NCI-H82 treated with DMSO at 0.1 percent for 48 hours (cell line): ENCODE data around the gene PTCD1.
A peak's percentile ranks its signal among the peaks of the same experiment; 100 is the strongest.

Experiments used
- DNase-seq: peaks from one replicate; lab custom pipeline; 2025; ENCODE audit not compliant: unreplicated experiment; lab: John Stamatoyannopoulos, UW

The PTCD1 gene, protein sequence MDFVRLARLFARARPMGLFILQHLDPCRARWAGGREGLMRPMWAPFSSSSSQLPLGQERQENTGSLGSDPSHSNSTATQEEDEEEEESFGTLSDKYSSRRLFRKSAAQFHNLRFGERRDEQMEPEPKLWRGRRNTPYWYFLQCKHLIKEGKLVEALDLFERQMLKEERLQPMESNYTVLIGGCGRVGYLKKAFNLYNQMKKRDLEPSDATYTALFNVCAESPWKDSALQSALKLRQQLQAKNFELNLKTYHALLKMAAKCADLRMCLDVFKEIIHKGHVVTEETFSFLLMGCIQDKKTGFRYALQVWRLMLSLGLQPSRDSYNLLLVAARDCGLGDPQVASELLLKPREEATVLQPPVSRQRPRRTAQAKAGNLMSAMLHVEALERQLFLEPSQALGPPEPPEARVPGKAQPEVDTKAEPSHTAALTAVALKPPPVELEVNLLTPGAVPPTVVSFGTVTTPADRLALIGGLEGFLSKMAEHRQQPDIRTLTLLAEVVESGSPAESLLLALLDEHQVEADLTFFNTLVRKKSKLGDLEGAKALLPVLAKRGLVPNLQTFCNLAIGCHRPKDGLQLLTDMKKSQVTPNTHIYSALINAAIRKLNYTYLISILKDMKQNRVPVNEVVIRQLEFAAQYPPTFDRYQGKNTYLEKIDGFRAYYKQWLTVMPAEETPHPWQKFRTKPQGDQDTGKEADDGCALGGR

DNA sequence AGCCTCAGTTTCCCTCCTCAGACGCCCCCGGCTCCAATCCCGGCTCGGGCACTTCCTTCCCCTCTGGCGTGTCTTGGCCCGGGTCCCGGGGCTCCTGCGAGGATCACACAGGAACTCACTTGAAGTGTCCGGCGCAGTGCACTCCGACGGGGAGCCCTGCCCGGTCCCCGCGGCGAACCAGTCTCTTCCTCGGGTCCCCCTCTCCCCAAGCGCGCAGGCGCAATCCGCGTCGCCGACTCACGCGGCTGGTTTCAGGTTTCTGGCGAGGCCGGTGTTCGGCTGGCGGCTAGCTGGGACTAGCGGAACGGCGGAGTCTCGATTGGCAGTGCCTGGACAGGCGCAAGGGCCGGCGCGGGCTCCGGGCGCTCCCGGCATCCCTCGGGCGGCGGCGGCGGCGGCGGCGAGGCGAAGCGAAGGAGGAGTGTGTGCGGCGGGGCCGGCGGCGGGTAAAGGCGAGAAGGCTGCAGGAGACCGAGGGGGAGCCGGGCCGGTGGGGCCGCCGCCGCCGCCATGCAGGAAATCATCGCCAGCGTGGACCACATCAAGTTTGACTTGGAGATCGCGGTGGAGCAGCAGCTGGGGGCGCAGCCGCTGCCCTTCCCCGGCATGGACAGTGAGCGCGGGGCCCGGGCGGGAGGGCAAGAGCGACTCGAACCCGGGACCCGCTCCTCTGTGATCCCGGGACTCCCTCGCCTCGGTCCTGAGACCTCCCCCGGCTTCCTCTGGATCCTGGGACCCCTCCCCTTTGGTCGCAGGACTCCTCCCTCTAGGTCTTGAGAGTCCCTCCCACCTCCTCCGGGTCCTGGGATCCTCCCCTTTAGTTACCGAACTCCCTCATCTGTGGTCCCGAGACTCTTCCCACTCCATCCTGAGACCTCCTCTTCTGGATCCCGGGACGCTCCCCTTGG lies at the start of gene PTCD1, which contains the start of gene CPSF4:
PTCD1 (minus strand) TSS at position 226 of the 908 bp plus-strand sequence. CDS start 3,556 bp downstream, outside the sequence.
CPSF4 (plus strand) TSS at position 371 of the 908 bp plus-strand sequence; CDS start at position 511, 140 bp downstream.
- DNase-seq = peak; percentile 82

DNA sequence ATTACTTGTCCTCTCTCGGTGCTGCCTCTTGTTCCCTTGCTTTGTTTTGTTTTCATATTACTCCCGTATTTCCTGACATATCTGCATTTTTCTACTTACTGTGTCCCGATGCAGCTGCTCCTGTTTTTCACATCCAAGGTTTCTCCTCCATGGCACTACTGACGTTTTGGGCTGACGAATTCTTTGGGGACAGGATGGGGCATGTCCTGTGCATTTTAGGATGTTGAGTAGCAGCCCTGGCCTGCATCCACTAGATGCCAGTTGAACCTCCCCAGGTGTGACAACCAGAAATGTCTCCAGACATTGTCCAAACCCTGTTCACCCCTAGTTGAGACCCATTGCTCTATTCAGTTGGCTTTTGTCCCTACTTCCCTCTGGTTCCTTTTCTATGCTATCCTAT lies 46.5 kb upstream of the PTCD1 start:
- DNase-seq = no peak

DNA sequence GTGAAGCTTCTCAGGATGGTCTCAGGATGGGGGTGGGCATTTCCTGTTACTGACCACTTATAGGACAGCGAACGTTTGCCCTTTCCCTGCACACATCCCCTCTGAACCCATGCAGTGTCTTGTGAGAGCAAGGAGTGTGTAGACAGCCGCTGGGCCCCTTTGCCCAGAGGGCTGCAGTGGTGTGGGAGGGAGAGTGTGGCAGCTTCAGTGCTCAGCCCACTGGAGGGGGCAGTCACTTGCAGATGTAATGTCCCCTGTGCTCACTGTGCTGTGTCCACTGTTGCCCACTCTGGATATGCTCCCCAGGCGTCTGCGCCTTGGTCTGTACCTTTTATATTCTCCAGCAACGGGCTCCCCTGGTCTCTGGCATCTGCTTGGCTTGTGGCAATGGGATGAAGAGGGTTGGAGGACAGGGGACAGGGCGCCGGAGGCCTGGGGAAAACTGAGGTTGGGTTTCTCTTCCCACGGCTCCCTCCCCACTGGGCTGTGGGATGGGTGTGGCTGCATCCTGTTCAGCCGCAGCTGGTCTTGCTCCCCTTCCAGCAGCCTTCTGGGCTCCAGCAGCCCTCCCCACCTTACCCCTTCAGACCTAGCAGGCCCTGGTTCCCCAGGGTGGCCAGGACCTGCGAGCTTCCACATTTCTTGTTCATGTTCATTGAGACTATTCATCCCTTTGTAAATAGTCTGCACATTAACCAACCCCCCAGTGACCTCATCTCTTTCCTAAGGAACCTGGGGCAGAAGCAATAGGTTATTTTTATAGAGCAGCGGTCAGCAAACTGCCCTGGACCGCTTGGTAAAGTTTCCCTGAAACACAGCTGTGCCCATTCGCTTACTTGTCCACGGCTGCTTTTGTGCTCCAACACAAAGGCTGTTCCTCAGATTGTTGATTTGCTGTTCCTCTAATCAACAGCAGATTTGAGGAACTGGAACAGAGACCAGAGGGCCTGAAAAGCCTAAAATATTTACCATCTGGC lies 40.2 kb upstream of the PTCD1 start:
- no peak for DNase-seq

DNA sequence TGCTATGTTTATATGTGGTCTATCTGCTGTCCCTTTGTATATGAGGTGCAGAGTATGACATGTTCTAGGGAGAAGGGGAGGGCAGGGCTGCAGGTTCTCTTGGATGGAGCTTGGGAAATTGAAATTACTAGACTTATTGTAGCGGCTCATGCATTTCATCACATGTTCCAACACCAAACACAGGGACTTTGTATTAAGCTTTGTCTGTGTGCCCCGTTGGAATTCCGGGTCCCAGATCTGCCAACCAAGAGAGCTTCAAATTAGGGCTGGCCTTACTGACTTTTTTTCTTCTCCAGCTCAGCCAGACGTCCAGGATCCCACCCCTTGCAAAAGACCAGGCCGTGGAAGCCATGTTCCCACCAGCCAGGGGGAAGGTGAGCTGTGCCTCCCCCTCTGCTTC lies 37.5 kb upstream of the PTCD1 start:
- no peak for DNase-seq

DNA sequence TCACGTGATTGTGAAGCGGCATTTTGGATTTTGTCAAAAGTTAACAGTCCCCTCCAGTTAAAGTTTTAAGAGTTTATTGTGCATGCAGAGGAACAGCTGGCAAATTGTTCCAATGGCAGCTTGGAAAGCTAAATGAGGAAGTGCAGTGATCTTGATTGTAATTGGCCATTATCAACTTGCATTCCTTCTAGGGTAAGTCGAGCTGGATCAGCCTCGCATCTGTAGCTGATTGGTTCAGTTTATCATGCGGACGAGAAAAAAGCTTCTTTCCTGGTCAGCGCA lies 34.7 kb upstream of the PTCD1 start:
- DNase-seq = no peak

DNA sequence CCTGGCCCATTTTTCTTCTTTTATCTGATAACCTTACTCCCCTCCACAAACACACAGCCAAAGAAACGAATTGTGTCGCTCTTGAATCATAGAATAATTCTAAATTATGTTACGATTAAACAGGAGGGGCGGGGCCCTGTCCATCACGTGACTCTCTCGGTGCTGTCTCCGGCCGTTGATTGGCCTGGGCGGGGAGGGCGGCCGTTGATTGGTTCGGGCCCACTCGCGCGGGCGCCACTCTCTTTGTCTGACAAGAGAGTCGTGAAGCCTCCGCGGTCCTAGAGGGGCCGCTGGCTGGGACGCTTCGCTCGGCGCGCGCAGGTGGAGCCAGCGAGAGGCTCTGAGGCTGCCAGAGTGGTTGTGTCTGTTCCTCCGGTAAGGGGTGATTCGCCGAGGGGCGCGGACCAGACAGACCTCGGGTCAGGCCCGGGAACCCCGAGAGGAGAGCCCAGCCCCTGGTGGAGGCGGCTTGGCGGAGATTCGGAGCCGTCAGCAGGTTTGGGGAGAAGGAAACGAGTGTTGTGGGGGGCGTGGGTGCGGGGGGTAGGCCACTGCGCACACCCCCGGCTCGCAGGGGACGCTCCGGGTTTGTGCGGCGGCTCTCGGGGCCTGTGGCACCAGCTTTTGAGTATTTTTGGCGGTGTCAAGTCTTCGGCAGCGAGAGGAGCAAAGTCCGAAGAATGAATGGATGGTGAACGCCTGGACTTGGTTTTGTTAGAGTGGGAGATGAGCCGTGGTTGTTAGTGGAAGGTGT lies 34.1 kb upstream of the PTCD1 start, which contains the start of gene ZNF789:
ZNF789 (plus strand) TSS at position 330 of the 754 bp plus-strand sequence. CDS start 3,567 bp downstream, outside the sequence.
- peak; percentile 80 for DNase-seq

DNA sequence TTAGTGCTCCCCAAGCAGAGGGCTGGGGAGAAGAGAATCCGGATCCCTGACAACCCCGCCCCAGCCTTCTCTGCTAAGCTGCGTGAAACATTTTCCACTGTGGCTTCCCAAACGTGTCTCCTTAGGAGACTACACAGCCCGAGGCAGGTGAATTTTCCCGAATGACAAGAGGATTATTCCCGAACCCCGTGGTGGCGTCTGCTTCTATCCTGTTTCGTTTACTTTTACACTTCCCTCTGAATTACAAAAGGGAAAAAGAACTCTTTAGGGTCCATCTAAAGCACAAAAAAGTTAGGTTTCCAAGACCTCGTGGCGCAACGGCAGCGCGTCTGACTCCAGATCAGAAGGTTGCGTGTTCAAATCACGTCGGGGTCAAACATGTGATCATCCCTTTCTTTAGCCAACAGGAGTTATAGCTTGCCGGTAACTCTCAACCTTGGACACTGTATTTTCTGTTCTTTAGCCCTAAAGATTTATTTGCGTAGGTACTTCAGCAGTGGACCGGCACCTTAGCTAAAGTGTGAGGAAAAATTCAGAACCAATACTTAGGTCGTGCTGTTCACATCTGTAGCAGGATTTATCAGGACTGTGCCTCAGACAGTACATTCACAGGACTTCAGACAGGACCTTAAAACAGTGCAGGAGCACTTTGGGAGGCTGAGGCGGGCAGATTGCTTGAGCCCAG lies 30.9 kb upstream of the PTCD1 start:
- no peak for DNase-seq

DNA sequence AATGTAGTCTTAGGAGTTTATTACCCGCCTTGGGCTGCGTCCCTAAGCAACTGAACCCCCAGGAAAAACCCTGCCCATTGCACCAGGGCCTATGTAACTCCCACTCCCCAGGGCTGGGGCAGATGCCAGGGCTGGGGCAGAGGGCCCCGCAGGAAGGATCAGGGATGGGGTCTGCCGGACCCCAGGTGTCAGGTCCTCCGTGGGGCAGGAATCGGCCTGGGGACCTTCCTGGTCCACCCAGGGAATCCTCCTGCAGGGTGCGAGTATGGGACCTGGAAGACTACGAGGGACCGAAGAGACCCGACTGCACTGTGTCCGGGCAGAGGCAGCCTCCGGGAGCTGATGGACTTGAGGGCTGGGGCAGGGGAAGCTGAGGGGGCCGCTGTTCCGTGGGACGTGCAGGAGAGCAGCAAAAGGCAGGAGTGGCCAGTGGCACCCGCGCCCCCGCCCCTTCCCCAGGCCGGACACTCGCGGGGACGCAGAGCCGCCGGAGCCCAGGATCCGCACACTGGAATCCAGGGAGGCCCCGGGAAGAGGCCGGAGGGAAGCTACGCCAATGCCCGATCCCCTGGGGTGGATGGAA lies 29.8 kb upstream of the PTCD1 start:
- DNase-seq = no peak

DNA sequence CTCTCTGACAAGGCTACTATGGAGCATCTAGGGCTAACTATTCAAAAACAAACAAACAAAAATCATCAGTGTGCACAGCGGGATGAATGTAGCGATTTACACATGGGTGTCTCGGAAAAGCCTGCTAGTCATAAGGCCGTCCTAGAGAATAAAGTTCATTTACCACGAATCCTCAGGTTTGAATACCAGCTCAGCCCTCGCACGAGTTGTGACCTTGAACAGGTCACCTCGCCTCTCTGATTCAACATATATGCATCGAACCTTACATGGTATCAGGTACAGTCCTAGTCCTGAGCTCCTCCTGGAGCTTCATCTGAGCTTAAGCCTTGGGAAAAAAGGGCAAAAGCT lies 26.8 kb upstream of the PTCD1 start:
- DNase-seq = no peak

DNA sequence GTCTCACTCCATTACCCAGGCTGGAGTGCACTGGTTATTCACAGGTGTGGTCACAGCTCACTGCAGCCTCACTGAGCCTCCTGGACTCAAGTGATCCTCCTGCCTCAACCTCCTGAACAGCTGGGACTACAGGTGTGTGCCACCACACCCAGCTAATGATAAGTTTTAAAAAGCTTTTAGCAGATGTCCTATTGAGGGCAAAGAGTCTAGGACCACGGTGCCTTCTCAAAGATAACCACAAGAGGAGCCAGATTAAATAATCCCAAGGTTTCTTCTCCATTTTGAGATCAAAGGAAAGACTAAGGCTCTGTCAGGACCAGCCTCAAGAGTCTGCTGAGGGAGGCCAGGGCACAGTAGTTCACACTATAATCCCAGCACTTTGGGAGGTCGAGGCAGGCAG lies 22.6 kb upstream of the PTCD1 start:
- no peak for DNase-seq

DNA sequence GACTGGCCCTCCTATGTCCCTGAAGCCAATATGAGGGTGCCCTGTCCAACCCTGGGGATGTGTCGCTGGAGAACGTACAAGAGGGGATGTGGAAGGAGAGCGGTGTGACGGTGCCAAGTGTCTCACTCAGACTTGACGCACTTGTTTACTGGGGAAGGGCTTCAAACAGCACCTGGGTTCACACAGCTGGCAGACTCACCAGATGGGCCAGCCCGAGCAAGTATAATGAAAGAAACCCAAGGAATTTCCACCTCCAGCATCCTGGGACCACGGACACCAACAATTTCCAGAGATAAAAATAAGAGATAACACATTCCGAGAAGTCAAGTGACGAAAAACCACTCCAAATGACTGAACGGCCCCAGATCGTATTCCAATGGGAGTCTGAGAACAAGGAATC lies 22.1 kb upstream of the PTCD1 start:
- DNase-seq = no peak

DNA sequence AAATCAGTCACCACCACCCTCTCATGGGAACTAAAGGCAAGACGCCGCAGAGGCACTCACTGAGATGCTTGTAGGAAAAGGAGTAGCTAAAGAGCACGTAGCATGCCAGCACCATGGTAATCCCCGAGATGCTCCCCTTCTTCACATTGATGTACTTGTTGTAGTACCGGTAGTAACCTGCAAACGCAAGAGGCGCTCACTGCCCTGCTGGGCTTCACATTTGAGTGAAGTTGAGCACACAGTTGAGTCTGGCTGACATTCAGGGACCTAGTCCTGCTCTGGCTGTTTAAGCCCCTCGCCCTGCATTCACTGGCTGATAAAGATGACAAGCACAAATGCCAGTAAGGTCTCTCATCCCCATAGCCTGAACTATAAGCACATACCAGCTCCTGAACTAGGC lies 20.5 kb upstream of the PTCD1 start:
- no peak for DNase-seq

DNA sequence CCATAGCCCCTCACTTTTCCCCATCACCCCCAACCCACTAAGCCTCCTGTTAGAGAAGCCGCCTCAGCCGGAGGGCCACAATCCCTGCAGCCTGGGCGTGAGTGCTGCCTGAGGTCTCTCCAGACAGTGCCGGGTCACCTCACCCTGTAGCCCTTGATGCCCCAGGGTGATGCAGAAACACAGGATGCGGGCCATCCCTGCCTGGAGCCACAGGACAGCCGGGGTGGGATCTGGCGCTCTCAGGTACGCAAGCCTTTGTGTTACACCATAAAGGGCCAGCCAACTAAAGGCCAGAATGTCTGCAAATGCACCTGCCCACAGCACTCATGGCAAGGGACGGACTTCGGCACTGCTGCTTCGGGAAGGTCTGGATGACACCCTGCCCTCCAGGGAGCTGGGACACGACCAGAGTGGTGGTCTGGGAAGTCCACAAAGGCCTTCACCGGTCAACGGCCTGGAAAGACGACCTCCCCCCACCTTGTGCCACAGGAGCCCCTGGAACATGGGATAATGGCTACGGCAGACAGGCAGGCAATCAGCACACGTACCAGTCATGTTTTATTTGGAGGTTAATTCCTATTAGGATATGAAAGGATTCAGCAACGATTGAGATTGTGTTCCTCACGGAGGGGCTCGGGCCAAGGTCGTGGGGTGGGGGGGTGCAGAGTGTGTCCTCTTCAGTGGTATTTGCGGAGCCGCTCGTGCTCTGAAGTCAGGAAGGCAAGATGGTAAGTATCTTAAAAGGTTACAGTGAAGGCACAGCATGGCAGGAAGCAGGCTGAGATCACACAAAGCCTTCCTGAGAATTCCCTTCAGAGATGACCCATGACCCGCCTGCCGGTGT lies 19.3 kb upstream of the PTCD1 start:
- no peak for DNase-seq

DNA sequence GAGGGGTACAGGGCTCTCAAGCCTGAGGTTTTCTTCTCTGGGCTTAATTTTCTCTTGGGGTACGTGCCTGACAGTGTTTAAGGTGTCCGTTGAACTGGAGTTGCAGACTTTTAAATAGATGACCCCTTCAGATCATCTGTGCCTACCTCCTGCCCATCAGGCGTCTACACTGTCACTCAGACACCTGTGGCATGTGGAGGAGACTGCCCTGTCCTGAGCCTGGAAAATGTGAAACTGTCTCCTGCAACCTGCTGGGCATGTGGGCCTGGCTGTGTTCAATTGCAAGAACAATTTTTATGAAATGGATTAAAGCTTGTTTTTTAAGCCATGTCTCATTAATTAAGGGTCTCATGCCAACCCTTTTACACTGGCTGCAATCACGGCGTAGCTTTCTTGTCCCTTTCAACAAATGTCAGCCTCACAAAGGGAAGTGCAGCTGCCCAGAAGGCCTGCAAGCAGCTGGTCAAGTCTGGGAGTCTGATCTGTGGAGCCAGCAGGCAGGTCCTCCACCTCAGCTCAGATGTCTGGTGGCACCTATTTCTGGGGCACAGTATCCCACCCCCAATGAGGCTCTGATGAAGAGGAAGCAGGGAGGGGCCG lies 18.6 kb upstream of the PTCD1 start:
- DNase-seq = no peak

DNA sequence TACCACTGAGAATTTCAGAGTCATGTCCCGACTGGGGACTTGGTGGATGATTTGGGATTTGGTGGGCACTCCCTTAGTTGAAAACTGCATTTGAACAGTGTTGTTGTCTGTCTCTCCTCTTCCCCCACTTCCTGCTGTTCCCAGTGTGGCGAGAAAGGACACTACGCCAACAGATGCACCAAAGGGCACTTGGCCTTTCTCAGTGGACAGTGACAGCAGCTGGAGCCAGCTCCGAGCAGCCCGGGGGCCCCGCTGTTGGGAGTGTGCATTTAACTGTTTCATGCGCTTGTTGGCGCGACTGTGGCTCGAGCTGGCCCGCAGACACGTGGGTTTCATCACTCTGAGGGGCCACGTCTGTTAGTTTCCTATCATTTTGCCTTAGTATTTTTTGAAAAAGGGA lies 17.7 kb upstream of the PTCD1 start:
- no peak for DNase-seq

DNA sequence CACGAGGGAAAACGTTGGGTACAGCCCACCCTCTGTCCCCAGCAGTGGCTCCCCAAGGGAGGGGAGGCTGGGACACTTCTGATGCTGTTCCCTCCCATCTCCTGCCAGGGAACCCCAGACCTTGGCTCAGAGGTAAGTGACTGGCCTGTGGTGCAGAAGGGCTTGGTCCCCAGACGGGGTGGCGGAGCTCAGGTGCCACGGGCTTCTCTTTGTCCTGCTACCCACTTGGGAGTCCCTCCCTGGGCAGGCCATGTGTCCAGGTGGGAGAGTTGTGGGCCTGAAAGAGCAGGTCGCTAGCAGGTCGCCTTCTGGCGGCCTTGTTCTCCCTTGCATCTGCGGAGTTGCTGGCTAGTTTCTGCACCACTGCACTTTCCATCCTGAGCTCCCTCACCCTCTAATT lies 17.3 kb upstream of the PTCD1 start:
- DNase-seq = no peak

DNA sequence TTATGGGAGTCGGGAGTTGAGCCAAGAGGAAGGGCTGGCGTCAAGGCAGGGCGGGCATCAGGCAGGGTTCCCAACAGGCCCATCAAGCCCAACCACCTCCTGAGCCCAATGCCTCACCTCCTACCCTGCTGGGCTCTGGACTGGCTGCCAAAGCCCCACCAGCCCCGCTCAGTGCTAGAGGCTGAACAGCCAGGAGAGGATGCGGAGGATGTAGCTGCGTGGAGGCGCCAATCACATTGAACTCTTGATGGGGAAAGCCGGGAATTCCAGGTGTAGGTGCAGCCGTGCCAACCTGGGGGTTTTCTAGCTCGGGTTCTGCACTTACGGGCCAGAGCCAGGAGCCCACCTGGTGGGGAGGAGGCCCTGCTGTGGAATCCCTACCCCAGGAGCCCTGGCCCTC lies 14.5 kb upstream of the PTCD1 start:
- no peak for DNase-seq
